Measurements from ENCODE around the gene OR10Z1. TPM values are rescaled to one million over a fixed set of nuclear protein-coding genes. Genes with fewer than 3 reads are reported as not detected.

The OR10Z1 gene
- polyA plus RNA-seq, 2 of the 4 experiments (the other 2 are of a cell fraction) = not detected

DNA sequence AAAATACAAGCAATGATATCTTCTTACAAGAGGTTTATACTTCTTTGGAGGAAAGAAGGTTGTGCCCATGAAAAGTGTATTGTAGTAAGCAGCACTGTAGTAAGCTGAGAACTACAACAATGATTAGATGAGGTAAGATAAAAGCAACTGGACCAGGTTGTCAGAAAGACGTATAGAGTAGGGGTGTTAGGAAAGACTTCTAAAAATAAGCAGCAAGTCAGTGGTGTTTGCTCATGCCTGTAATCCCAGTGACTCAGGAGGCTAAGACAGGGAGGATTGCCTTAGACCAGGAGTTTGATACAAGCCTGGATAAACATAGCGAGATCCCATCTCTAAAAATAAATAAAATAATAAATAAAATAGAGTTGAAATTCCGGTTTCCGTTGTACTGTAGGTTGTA, 21.1 kb upstream of the OR10Z1 start (continued):
- TF ChIP-seq RAD21 (conservative IDR thresholded peaks at IDR 0.05 in 1 of 2, IDR thresholded peaks at IDR 0.05 in 1 of 2) (no peak), NFE2L2 (conservative IDR thresholded peaks at IDR 0.05; ENCODE audit: low read length) (no peak), EHF (CRISPR knock-in tag; IDR thresholded peaks at IDR 0.05) (no peak)

DNA sequence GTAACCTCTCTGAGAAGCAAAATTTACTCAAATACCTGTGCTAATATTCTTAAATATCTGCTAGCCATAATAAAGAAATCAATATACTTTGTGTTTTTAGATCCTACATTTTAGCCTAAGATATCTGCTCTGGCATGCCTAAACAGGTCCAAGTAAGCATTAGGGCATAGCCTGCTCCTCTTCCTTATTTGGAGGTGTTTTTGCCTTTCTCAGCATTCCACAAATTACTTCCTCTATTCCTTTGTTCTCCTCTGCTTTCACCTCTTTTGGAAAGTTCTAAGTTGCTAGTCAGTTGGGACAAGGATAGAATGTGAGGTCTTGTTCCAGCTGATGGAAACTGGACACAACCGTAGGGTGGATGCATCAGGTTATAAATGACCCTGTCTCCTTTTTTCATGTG, 18.1 kb upstream of the OR10Z1 start:
- POLR2A ChIA-PET = no interaction called here
- CTCF ChIA-PET = no interaction called here
- no peak overlapping the region for H3K4me2 ChIP-seq
- TF ChIP-seq, protein P1, sequence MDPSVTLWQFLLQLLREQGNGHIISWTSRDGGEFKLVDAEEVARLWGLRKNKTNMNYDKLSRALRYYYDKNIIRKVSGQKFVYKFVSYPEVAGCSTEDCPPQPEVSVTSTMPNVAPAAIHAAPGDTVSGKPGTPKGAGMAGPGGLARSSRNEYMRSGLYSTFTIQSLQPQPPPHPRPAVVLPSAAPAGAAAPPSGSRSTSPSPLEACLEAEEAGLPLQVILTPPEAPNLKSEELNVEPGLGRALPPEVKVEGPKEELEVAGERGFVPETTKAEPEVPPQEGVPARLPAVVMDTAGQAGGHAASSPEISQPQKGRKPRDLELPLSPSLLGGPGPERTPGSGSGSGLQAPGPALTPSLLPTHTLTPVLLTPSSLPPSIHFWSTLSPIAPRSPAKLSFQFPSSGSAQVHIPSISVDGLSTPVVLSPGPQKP (IDR thresholded peaks at IDR 0.05; ENCODE audit: low read depth, low read length) = no peak
- TF ChIP-seq TP53 (CRISPR knock-in tag; IDR thresholded peaks at IDR 0.05) = no peak
- TF ChIP-seq, protein P2, sequence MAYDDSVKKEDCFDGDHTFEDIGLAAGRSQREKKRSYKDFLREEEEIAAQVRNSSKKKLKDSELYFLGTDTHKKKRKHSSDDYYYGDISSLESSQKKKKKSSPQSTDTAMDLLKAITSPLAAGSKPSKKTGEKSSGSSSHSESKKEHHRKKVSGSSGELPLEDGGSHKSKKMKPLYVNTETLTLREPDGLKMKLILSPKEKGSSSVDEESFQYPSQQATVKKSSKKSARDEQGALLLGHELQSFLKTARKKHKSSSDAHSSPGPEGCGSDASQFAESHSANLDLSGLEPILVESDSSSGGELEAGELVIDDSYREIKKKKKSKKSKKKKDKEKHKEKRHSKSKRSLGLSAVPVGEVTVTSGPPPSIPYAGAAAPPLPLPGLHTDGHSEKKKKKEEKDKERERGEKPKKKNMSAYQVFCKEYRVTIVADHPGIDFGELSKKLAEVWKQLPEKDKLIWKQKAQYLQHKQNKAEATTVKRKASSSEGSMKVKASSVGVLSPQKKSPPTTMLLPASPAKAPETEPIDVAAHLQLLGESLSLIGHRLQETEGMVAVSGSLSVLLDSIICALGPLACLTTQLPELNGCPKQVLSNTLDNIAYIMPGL (CRISPR knock-in tag; IDR thresholded peaks at IDR 0.05; ENCODE audit: borderline replicate concordance) = no peak
- TF ChIP-seq SMC3 (IDR thresholded peaks at IDR 0.05) = no peak
- ATAC-seq = no peak
- no peak overlapping the region for H3K4me3 ChIP-seq
- FAIRE-seq = no peak
- H3K9me3 ChIP-seq = no peaks in the 10 kb centered on the region
- no peak for DNase-seq (ENCODE audit: low read depth in 1 of 2, low spot score in 1 of 2)
- WGBS (ENCODE audit: missing lambda C conversion rate) = 5% methylated on average over 1 of the region's 1 CpG
- H3K4me1 ChIP-seq = no peaks in the 10 kb centered on the region
- no peak overlapping the region for H3K27ac ChIP-seq

DNA sequence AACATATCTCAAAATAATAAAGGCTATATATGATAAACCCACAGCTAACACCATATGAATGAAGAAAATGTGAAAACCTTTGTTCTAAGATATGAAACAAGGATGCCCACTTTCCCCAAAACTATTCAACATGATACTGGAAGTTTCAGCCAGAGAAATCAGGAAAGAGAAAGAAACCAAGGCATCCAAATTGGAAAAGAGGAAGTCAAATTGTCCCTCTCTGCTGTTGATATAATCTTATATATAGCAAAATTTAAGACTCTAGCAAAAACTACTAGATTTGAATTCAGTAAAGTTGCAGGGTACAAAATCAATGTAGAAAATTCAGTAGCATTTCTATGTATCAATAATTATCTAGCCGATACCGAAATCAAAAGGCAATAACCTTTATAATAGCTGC, 4.3 kb upstream of the OR10Z1 start:
- 13% methylated on average over 2 of the region's 2 CpGs for WGBS (ENCODE audit: missing lambda C conversion rate)
- no peaks in the 10 kb centered on the region for H3K4me1 ChIP-seq

More for the DNA sequence above, 4.3 kb upstream of the OR10Z1 start:
- TF ChIP-seq, protein P3, sequence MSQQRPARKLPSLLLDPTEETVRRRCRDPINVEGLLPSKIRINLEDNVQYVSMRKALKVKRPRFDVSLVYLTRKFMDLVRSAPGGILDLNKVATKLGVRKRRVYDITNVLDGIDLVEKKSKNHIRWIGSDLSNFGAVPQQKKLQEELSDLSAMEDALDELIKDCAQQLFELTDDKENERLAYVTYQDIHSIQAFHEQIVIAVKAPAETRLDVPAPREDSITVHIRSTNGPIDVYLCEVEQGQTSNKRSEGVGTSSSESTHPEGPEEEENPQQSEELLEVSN (IDR thresholded peaks at IDR 0.05; ENCODE audit: borderline replicate concordance, low read depth) = no peak
- TF ChIP-seq, protein P1 (IDR thresholded peaks at IDR 0.05; ENCODE audit: low read depth, low read length) = no peak
- TF ChIP-seq CBX2 (IDR thresholded peaks at IDR 0.05; ENCODE audit: borderline replicate concordance, low read depth) (no peak), NPAS2 (CRISPR knock-in tag; IDR thresholded peaks at IDR 0.05; ENCODE audit: borderline replicate concordance) (no peak), ZFP36 (IDR thresholded peaks at IDR 0.05; ENCODE audit: borderline replicate concordance, partially characterized antibody) (no peak), SMC3 (IDR thresholded peaks at IDR 0.05) (no peak), EHMT2 (IDR thresholded peaks at IDR 0.05; ENCODE audit: low read depth) (no peak), EP300 (IDR thresholded peaks at IDR 0.05) (no peak), HOXB13 (CRISPR knock-in tag; IDR thresholded peaks at IDR 0.05; ENCODE audit: low read depth) (no peak), ESRRA (IDR thresholded peaks at IDR 0.05; ENCODE audit: borderline replicate concordance, low read length) (no peak), CEBPB (IDR thresholded peaks at IDR 0.05) (no peak)
- TF ChIP-seq, protein P4, sequence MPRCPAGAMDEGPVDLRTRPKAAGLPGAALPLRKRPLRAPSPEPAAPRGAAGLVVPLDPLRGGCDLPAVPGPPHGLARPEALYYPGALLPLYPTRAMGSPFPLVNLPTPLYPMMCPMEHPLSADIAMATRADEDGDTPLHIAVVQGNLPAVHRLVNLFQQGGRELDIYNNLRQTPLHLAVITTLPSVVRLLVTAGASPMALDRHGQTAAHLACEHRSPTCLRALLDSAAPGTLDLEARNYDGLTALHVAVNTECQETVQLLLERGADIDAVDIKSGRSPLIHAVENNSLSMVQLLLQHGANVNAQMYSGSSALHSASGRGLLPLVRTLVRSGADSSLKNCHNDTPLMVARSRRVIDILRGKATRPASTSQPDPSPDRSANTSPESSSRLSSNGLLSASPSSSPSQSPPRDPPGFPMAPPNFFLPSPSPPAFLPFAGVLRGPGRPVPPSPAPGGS (IDR thresholded peaks at IDR 0.05) = no peak
- Histone ChIP-seq H3K9me3 (no peaks in the 10 kb centered on the region), H3K27ac (no peak overlapping the region), H3K4me3 (no peak overlapping the region), H3K4me2 (no peak overlapping the region)
- POLR2A ChIA-PET = no interaction called here
- CTCF ChIA-PET = no interaction called here
- FAIRE-seq = no peak
- no peak for DNase-seq (ENCODE audit: low read depth in 1 of 2, low spot score in 1 of 2)
- ATAC-seq = no peak
